ENCODE data around the gene MIER2. TPM values are rescaled to one million over a fixed set of nuclear protein-coding genes. Genes with fewer than 3 reads are reported as not detected.

Gene MIER2
- polyA plus RNA-seq, 1 of the 3 experiments (the other 2 are of a cell fraction), result 15.9 TPM

- no peak overlapping the region for H2AFZ ChIP-seq (ENCODE audit: low read depth)
- DNase-seq, result no peak
- CTCF ChIA-PET, result no interaction called here
- H3F3A ChIP-seq (replicated peaks; ENCODE audit: insufficient read depth), result no peaks in the 10 kb centered on the region
- WGBS (ENCODE audit: low lambda C conversion rate), result 95% methylated on average over 13 of the region's 33 CpGs
- no peak overlapping the region for H3K4me3 ChIP-seq (ENCODE audit: low read depth in 2 of 2, low read length in 1 of 2)
- H3K9ac ChIP-seq, result no peak overlapping the region
- no peak overlapping the region for H3K4me2 ChIP-seq
- no peaks in the 10 kb centered on the region for H3K4me1 ChIP-seq (ENCODE audit: control insufficient read depth in 1 of 2, insufficient read depth in 2 of 2, low read depth in 1 of 2, low read length in 1 of 2)
- peaks cover 40 to 57% of the 10 kb centered on the region in 2 experiments for H3K36me3 ChIP-seq (replicated peaks in 1 of 2; ENCODE audit: control insufficient read depth in 1 of 2, insufficient read depth in 2 of 2, low read length in 1 of 2)
- H3K79me2 ChIP-seq (ENCODE audit: insufficient read depth), result peaks cover 30% of the 10 kb centered on the region
- H3K9me2 ChIP-seq, result no peaks in the 10 kb centered on the region
- H4K20me1 ChIP-seq (ENCODE audit: insufficient read depth), result no peaks in the 10 kb centered on the region
- no peak for TF ChIP-seq PBX3 (IDR thresholded peaks at IDR 0.05)
- no peak for TF ChIP-seq TCF12 (IDR thresholded peaks at IDR 0.05)
- TF ChIP-seq FOXM1 (IDR thresholded peaks at IDR 0.05; ENCODE audit: low read depth), result no peak
- no peak for TF ChIP-seq IRF3 (IDR thresholded peaks at IDR 0.05; ENCODE audit: low read depth, low read length)
- TF ChIP-seq, protein P1, sequence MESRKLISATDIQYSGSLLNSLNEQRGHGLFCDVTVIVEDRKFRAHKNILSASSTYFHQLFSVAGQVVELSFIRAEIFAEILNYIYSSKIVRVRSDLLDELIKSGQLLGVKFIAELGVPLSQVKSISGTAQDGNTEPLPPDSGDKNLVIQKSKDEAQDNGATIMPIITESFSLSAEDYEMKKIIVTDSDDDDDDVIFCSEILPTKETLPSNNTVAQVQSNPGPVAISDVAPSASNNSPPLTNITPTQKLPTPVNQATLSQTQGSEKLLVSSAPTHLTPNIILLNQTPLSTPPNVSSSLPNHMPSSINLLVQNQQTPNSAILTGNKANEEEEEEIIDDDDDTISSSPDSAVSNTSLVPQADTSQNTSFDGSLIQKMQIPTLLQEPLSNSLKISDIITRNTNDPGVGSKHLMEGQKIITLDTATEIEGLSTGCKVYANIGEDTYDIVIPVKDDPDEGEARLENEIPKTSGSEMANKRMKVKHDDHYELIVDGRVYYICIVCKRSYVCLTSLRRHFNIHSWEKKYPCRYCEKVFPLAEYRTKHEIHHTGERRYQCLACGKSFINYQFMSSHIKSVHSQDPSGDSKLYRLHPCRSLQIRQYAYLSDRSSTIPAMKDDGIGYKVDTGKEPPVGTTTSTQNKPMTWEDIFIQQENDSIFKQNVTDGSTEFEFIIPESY (IDR thresholded peaks at IDR 0.05; ENCODE audit: borderline replicate concordance, low read depth), result no peak
- TF ChIP-seq MXI1 (IDR thresholded peaks at IDR 0.05; ENCODE audit: low read depth, low read length), result no peak
- TF ChIP-seq JUND (IDR thresholded peaks at IDR 0.05), result no peak
- TF ChIP-seq RAD21 (IDR thresholded peaks at IDR 0.05; ENCODE audit: low read length), result no peak
- TF ChIP-seq SMC3 (IDR thresholded peaks at IDR 0.05; ENCODE audit: low read depth, low read length), result no peak
- H3K9me3 ChIP-seq, result no peaks in the 10 kb centered on the region
- POLR2A ChIA-PET, result no interaction called here
- no peak overlapping the region for H3K27ac ChIP-seq (ENCODE audit: low read depth in 2 of 2, low read length in 1 of 2)
- H3K27me3 ChIP-seq (ENCODE audit: insufficient read depth), result no peaks in the 10 kb centered on the region
These were observed 18.5 kb downstream of the MIER2 start for GRCh38 chr19:325937-326565.

DNA sequence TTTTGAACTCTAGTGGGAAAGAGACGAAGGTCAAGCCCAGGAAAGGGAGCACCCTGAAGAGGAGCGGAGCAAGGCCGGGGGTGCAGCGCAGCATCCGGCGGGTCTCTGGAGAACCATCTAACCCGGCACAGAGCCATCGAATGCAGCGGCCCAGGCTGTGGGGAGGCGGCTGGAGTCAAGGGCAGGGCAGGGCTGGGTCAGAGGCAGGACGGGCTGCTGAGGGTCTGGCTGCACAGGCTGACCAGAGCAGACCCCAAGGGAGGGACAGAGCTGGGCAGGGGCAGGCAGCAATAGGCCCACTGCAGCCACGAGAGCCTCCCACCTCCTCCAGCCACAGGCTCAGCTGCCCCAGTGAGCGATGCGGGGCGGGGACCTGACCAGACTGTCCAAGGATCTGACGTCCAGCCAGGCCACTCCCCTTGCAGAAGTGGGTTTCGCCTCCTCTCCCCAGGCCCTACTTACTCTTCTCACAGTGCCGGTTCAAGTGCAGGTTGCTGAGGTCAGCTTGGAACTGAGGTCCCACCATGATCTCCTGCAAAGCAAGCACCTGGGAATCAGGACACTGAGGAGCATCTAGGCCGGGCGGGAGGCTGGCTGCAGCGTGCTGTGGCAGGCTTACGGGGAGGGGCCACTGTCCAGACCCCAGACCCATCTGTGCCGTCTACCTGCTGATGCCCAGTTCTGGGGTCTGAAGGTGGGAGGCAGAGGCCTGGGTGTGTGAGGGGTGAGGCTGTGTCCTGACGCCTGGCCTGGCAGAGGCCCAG is 19.2 kb downstream of the MIER2 start:
- Histone ChIP-seq H3K9me2 (no peaks in the 10 kb centered on the region), H3K4me3 (ENCODE audit: low read depth in 2 of 2, low read length in 1 of 2) (no peak overlapping the region), H3K36me3 (replicated peaks in 1 of 2; ENCODE audit: control insufficient read depth in 1 of 2, insufficient read depth in 2 of 2, low read length in 1 of 2) (peaks cover 42 to 57% of the 10 kb centered on the region in 2 experiments), H2AFZ (ENCODE audit: low read depth) (no peak overlapping the region), H3K4me1 (ENCODE audit: control insufficient read depth in 1 of 2, insufficient read depth in 2 of 2, low read depth in 1 of 2, low read length in 1 of 2) (no peaks in the 10 kb centered on the region), H3K9ac (no peak overlapping the region), H3K27ac (ENCODE audit: low read depth in 2 of 2, low read length in 1 of 2) (no peak overlapping the region), H3K9me3 (no peaks in the 10 kb centered on the region), H3K79me2 (ENCODE audit: insufficient read depth) (peaks cover 31% of the 10 kb centered on the region), H4K20me1 (ENCODE audit: insufficient read depth) (no peaks in the 10 kb centered on the region), H3K4me2 (no peak overlapping the region), H3K27me3 (ENCODE audit: insufficient read depth) (no peaks in the 10 kb centered on the region), H3F3A (replicated peaks; ENCODE audit: insufficient read depth) (no peaks in the 10 kb centered on the region)
- TF ChIP-seq POLR2AphosphoS5 (IDR thresholded peaks at IDR 0.05; ENCODE audit: low read depth, low read length), result no peak
- no peak for TF ChIP-seq MEF2A (IDR thresholded peaks at IDR 0.05; ENCODE audit: borderline replicate concordance, low read depth)
- TF ChIP-seq SMC3 (IDR thresholded peaks at IDR 0.05; ENCODE audit: low read depth, low read length), result no peak
- no peak for TF ChIP-seq ELF1 (IDR thresholded peaks at IDR 0.05)
- TF ChIP-seq TCF12 (IDR thresholded peaks at IDR 0.05), result no peak
- TF ChIP-seq USF1 (IDR thresholded peaks at IDR 0.05; ENCODE audit: borderline replicate concordance, low read depth), result no peak
- TF ChIP-seq IRF3 (IDR thresholded peaks at IDR 0.05; ENCODE audit: low read depth, low read length), result no peak
- TF ChIP-seq FOXJ3 (CRISPR knock-in tag; IDR thresholded peaks at IDR 0.05), result no peak
- TF ChIP-seq JUND (IDR thresholded peaks at IDR 0.05), result no peak
- no peak for TF ChIP-seq NRF1 (IDR thresholded peaks at IDR 0.05; ENCODE audit: low read depth, low read length)
- no peak for TF ChIP-seq TEAD4 (IDR thresholded peaks at IDR 0.05; ENCODE audit: borderline replicate concordance, insufficient read depth)
- TF ChIP-seq CTCF (IDR thresholded peaks at IDR 0.05), result no peak
- CTCF ChIA-PET, result no interaction called here
- 95% methylated on average over 14 of the region's 24 CpGs for WGBS (ENCODE audit: low lambda C conversion rate)
- POLR2A ChIA-PET, result no interaction called here
- DNase-seq, result no peak
